Transverse colon (tissue), 4 donors: ENCODE measurements around the gene QRICH1.

Source experiments
- CTCF ChIP-seq, 5 experiments: fragments of 200-600 bp in 3 of 5; fragments of 450-650 bp in 2 of 5; sonication (generic) in 3 of 5; IDR thresholded peaks; 1 replicate in 2 of 5; 2 replicates in 3 of 5; pipeline ENCODE4 v1.5.1; 2016 to 2017; ENCODE audit warnings: antibody characterized with exemption in 5 of 5, inconsistent platforms in 3 of 5, mild to moderate bottlenecking in 2 of 5, moderate library complexity in 1 of 5
- POLR2A ChIP-seq: fragments of 450-650 bp; IDR thresholded peaks from one replicate; pipeline ENCODE4 v1.6.1; 2016; ENCODE audit warnings: antibody characterized with exemption, mild to moderate bottlenecking, moderate library complexity
- POLR2AphosphoS5 ChIP-seq, 3 donors: sonication (generic); formaldehyde crosslinking; IDR thresholded peaks; one replicate each; pipeline ENCODE4 v1.6.1; 2016; ENCODE audit warnings: antibody characterized with exemption in 3 of 3

- TF ChIP-seq CTCF (IDR thresholded peaks at IDR 0.05) (no peak), POLR2AphosphoS5 (IDR thresholded peaks at IDR 0.05) (no peak), POLR2A (no peak)
Measured at GRCh38 chr3:49023775-49024174, 70.1 kb downstream of the QRICH1 start.
